GM10248 (cell line): ENCODE results near the gene KRTAP19-6.

Experiments
- CTCF ChIA-PET: fragments of 300-600 bp; sonication (Branson Sonifier 250); formaldehyde crosslinking; extraction: SDS; loops from one replicate; lab custom pipeline; 2021; ENCODE audit warnings: antibody characterized with exemption; lab: Yijun Ruan, JAX
- POLR2A ChIA-PET: fragments of 350-650 bp; sonication (Branson Sonifier 250); formaldehyde crosslinking; extraction: SDS; loops from one replicate; lab custom pipeline; 2020; ENCODE audit warnings: antibody characterized with exemption; lab: Yijun Ruan, JAX
- DNase-seq: peaks from one replicate; pipeline ENCODE4 v3.0.0; 2012; ENCODE audit errors: extremely low spot score
- CTCF ChIP-seq: IDR thresholded peaks from 2 replicates; pipeline ENCODE4 v1.5.1; 2012; ENCODE audit warnings: mild to moderate bottlenecking, low read depth; ENCODE audit errors: extremely low read depth, missing control alignments, control extremely low read depth

KRTAP19-6 gene

GRCh38 chr21:30567617-30568016 is 26.0 kb upstream of the KRTAP19-6 start:
- DNase-seq: no peak
- no peak for TF ChIP-seq CTCF
- ChIA-PET CTCF (no interaction called here), POLR2A (no interaction called here)

GRCh38 chr21:30563630-30564029 is 22.0 kb upstream of the KRTAP19-6 start:
- DNase-seq: no peak
- CTCF ChIA-PET: interaction anchor here (1.5 kb wide), 1 partner anchor 16 kb away, joined by 3 read pairs; no protein-coding TSS in a partner anchor
- TF ChIP-seq CTCF: no peak
- POLR2A ChIA-PET: no interaction called here

GRCh38 chr21:30563072-30563471 is 21.4 kb upstream of the KRTAP19-6 start:
- CTCF ChIA-PET: no interaction called here

DNA sequence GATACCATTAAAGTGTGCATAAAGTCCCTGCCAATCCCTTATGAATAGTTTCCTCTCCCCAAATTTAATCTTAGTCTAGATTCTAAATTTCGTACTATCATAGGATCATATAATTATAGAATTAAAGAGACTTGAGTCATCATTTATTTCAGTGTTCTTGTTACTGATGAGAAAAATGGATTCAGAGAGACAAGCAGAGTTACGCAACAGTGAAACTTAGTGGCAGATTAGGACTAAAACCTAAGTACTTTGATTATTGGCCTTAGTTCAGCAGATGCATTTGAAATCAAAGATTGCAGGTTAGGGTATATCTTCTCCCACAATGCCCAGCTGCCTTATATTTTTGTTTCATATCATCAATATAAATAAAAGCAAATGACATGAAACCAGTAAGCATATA is 20.3 kb upstream of the KRTAP19-6 start:
- POLR2A ChIA-PET: no interaction called here
- CTCF ChIA-PET: no interaction called here
- no peak for DNase-seq
- TF ChIP-seq CTCF: no peak

More at GRCh38 chr21:30563072-30563471, 21.4 kb upstream of the KRTAP19-6 start:
- no peak for DNase-seq
- POLR2A ChIA-PET: no interaction called here
- no peak for TF ChIP-seq CTCF

- ChIA-PET CTCF (no interaction called here), POLR2A (no interaction called here)
- TF ChIP-seq CTCF: no peak
Measured at GRCh38 chr21:30561264-30561895, 19.7 kb upstream of the KRTAP19-6 start, which contains the start of gene KRTAP19-7. Gene KRTAP19-7 (minus strand): TSS chr21:30561314. CDS start chr21:30561289, 25 bp downstream.

DNA sequence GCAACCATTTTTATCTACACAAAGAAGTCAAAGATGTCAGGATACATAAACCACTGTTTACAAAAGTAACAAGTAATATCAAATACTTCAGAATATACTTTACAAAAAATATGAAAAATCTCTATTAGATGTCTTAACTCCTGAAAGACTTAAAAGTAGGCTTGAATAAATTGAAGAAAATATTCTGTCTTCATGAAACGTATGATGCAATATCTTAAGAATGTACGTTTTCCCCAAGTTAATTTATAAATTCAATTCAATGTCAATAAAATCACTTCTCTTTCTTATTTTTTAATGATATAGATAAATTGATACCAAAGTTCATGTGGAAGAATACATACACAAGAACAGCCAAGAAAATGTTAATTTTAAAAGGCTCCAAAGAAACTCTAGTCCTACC is 13.4 kb upstream of the KRTAP19-6 start:
- POLR2A ChIA-PET: no interaction called here
- no peak for DNase-seq
- CTCF ChIA-PET: no interaction called here
- no peak for TF ChIP-seq CTCF

More at GRCh38 chr21:30561264-30561895, 19.7 kb upstream of the KRTAP19-6 start, which contains the start of gene KRTAP19-7:
- DNase-seq: no peak
